Testis (tissue), 3 donors: Measurements from ENCODE around the gene FAM107B. TPM values are rescaled to one million over a fixed set of nuclear protein-coding genes. Genes with fewer than 3 reads are reported as not detected.

ENCODE experiments used
- DNase-seq: peaks from one replicate; pipeline ENCODE4 v3.0.0-alpha.2; 2019
- H3K27ac ChIP-seq, 2 donors: fragments of 200-600 bp; sonication (generic); one replicate each; pipeline ENCODE4 v1.5.1; 2019
- H3K27me3 ChIP-seq: fragments of 200-600 bp; sonication (generic); one replicate; pipeline ENCODE4 v1.5.1; 2019
- H3K36me3 ChIP-seq: fragments of 200-600 bp; sonication (generic); one replicate; pipeline ENCODE4 v1.5.1; 2017; ENCODE audit warnings: low read depth; ENCODE audit errors: missing control alignments
- H3K4me1 ChIP-seq: fragments of 200-600 bp; sonication (generic); one replicate; pipeline ENCODE4 v1.5.1; 2019
- H3K4me3 ChIP-seq, 2 donors: fragments of 200-600 bp; sonication (generic); one replicate each; pipeline ENCODE4 v1.5.1; 2017 to 2019
- H3K9me3 ChIP-seq: fragments of 200-600 bp; sonication (generic); one replicate; pipeline ENCODE4 v1.5.1; 2017
- POLR2A ChIP-seq: fragments of 450-650 bp; IDR thresholded peaks from one replicate; pipeline ENCODE4 v1.6.1; 2017; ENCODE audit warnings: antibody characterized with exemption, mild to moderate bottlenecking, moderate library complexity
- WGBS, 2 donors: methylation state at CpG; one replicate each; pipeline ENCODE4 v1.1.5; 2018; 5-methylcytosine and 5-hydroxymethylcytosine counted together
- intact Hi-C: fragments of 100-400 bp; cut with DNase I; formaldehyde crosslinking; loops from one replicate; pipeline ENCODE4 v1.15.1; 2023; ENCODE audit warnings: low total_unique reads
- polyA plus RNA-seq: library from polyadenylated mRNA; stranded (reverse); fragments of 350-450 nt; fragmentation: Illumina TruSeq; extraction: RNeasy Lipid Tissue Mini Kit (QIAGEN cat#74804); gene quantifications from one replicate; pipeline ENCODE4 v1.2.3, GENCODE V29; 2014; ENCODE audit warnings: low read depth, low replicate concordance; ENCODE audit not compliant: insufficient read depth
- total RNA-seq, 2 donors: library from RNA; depleted of rRNA; stranded (reverse); fragments of >200 nt; gene quantifications; one replicate each; pipeline ENCODE4 v1.2.3, GENCODE V29; 2016
- TF ChIP-seq, protein P1 (sequence below), 3 experiments: fragments of 450-650 bp in 2 of 3; fragments of 200-600 bp in 1 of 3; sonication (generic) in 1 of 3; IDR thresholded peaks; one replicate each; pipeline ENCODE4 v1.5.1; 2016 to 2019; ENCODE audit warnings: antibody characterized with exemption in 3 of 3, mild to moderate bottlenecking in 2 of 3, moderate library complexity in 1 of 3

FAM107B gene
- total and polyA plus RNA-seq, 3 donors from 2014 or later: 71.7 to 89.5 (median 82.8) TPM

DNA sequence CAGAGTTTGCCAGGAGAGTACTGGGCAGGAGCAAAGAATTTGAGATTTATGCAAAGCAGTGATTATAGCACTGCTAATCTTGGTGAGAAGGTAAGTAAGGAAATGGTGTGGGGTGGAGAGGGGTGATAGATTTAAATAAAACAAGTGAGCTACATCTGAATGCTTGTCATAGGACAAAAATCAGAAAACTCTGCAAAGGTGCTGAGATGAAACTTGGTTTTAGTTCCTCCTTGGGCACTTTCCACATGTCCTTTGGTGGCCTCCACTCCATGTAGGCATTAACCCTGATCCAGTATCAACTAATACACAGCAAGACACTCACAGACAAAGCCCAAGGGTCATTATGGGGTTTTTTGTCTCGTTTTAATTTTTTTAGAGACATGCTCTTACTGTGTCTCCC is 25.7 kb upstream of the FAM107B start:
- Histone ChIP-seq H3K27me3 (no peaks in the 10 kb centered on the region), H3K9me3 (no peaks in the 10 kb centered on the region), H3K4me1 (no peaks in the 10 kb centered on the region), H3K27ac (no peak overlapping the region), H3K4me3 (no peak overlapping the region), H3K36me3 (no peaks in the 10 kb centered on the region)
- WGBS, 2 donors: 55 to 79% methylated on average over 1 of the region's 1 CpG
- TF ChIP-seq POLR2A: no peak
- TF ChIP-seq, protein P1, sequence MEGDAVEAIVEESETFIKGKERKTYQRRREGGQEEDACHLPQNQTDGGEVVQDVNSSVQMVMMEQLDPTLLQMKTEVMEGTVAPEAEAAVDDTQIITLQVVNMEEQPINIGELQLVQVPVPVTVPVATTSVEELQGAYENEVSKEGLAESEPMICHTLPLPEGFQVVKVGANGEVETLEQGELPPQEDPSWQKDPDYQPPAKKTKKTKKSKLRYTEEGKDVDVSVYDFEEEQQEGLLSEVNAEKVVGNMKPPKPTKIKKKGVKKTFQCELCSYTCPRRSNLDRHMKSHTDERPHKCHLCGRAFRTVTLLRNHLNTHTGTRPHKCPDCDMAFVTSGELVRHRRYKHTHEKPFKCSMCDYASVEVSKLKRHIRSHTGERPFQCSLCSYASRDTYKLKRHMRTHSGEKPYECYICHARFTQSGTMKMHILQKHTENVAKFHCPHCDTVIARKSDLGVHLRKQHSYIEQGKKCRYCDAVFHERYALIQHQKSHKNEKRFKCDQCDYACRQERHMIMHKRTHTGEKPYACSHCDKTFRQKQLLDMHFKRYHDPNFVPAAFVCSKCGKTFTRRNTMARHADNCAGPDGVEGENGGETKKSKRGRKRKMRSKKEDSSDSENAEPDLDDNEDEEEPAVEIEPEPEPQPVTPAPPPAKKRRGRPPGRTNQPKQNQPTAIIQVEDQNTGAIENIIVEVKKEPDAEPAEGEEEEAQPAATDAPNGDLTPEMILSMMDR (IDR thresholded peaks at IDR 0.05): no peak
- no peak for DNase-seq
- intact Hi-C loops: no loop called here

DNA sequence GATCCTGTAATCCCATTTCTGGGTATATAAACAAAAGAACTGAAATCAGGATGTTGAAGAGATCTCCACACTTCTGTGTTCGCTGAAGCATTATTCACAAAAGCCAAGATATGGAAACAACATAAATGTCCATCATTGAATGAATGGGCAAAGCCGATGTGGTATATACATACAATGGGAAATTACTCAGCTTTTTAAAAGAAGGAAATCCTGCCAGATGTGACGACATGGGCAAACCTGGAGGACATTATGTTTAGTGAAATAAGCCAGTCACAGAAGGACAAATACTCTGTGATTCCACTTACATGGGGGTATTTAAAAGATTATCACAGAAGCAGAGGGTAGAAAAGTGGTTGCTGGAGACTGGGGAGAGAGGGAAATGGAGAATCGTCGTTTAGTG is 23.9 kb upstream of the FAM107B start:
- Histone ChIP-seq H3K4me1 (no peaks in the 10 kb centered on the region), H3K27me3 (no peaks in the 10 kb centered on the region), H3K36me3 (no peaks in the 10 kb centered on the region), H3K9me3 (no peaks in the 10 kb centered on the region), H3K4me3 (no peak overlapping the region), H3K27ac (no peak overlapping the region)
- DNase-seq: no peak
- TF ChIP-seq POLR2A: no peak
- TF ChIP-seq, protein P1 (IDR thresholded peaks at IDR 0.05): no peak
- intact Hi-C loops: no loop called here
- 47 to 51% methylated on average over 5 of the region's 5 CpGs for WGBS, 2 donors

DNA sequence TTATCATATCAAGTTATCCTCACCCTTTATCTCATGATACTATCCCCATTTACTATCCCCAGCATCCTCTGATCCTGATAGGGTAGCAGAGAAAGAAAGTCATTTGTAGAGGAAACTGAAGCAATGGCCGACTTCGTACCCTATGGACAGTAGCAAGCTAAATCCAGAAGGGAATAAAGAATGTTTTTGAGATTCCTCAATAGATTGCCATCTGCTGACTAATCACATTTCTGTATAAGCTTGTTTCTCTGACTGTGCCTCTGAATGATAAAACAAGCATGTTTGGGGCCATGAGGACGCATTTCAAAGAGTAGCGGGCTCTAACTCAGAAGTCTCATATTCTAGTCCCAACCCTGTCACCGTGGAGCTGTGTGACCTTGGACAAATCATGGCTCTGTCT is 13.2 kb upstream of the FAM107B start:
- no peak for DNase-seq
- no peak overlapping the region for H3K4me3 ChIP-seq
- no peaks in the 10 kb centered on the region for H3K4me1 ChIP-seq
- H3K36me3 ChIP-seq: no peaks in the 10 kb centered on the region
- TF ChIP-seq, protein P1 (IDR thresholded peaks at IDR 0.05): no peak
- TF ChIP-seq POLR2A: no peak
- no peaks in the 10 kb centered on the region for H3K27me3 ChIP-seq
- intact Hi-C loops: no loop called here
- 89 to 93% methylated on average over 5 of the region's 5 CpGs for WGBS, 2 donors
- no peaks in the 10 kb centered on the region for H3K9me3 ChIP-seq
- no peak overlapping the region for H3K27ac ChIP-seq

DNA sequence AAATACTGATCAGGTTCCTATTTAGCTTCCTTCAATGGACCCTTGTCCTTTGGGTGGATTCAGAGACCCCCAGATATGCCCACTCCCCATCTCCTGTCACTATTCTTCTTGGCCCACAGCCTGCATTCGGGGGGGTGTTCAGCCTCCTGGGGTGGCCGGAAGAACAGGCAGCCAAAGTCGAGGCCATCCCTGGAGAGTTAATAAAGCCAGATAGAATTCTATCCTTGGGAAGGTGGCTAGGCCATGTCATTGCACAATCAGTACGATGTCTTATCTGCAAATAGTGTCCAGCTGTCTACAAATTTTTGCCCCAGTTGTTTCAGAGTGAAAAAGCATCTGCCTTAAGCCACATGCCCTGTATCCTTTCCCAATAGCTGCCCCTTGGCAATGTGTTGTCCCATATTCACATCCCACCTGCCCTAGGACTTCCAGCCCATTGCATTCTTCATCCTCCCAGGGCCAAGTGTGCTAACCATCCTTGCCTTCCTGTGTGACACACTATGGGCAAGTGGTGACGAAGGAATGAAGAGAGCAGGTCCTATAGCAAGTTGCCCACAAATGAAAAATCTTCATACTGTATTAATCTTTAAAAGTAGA is 9.9 kb upstream of the FAM107B start:
- no peaks in the 10 kb centered on the region for H3K9me3 ChIP-seq
- no peak overlapping the region for H3K27ac ChIP-seq
- no peak for DNase-seq
- H3K36me3 ChIP-seq: no peaks in the 10 kb centered on the region
- H3K4me1 ChIP-seq: no peaks in the 10 kb centered on the region
- no peak overlapping the region for H3K4me3 ChIP-seq
- 75 to 90% methylated on average over 5 of the region's 5 CpGs for WGBS, 2 donors
- TF ChIP-seq, protein P1 (IDR thresholded peaks at IDR 0.05): no peak
- no peak for TF ChIP-seq POLR2A
- intact Hi-C loops: no loop called here
- no peaks in the 10 kb centered on the region for H3K27me3 ChIP-seq

- no peak for DNase-seq
- intact Hi-C loops: no loop called here
These were observed 8.1 kb upstream of the FAM107B start for GRCh38 chr10:14782691-14783363.

More at GRCh38 chr10:14782691-14783363, 8.1 kb upstream of the FAM107B start:
- Histone ChIP-seq H3K9me3 (no peaks in the 10 kb centered on the region), H3K36me3 (no peaks in the 10 kb centered on the region), H3K27ac (no peak overlapping the region), H3K4me3 (no peak overlapping the region), H3K27me3 (no peaks in the 10 kb centered on the region), H3K4me1 (no peaks in the 10 kb centered on the region)
- WGBS, 2 donors: 59 to 65% methylated on average over 9 of the region's 9 CpGs
- no peak for TF ChIP-seq POLR2A
- TF ChIP-seq, protein P1 (IDR thresholded peaks at IDR 0.05): no peak
